ENCODE measurements around the gene BBS9. TPM values are rescaled to one million over a fixed set of nuclear protein-coding genes. Genes with fewer than 3 reads are reported as not detected.

Gene BBS9
- total RNA-seq, 4 donors from 2014 or later: 22.0 to 72.5 (median 35.9) TPM

DNA sequence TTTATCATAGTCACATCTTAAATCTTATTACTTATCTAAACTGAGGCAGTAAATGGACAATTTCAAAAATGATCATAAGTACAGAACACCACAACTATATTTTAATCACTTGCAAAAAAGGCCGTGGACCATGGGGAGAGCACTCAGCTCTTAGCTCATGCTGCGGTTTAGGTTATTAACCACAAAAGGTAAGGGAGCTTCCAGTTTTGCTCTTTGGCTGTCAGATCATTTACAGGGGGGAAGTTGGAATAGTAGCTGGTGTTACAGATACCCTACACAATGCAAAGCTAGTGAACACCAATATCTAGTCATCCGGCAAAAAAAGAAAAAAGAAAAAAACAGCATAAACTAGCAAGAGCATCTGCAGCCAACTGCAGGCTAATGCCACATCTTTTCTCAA is 147.0 kb downstream of the BBS9 start:
- no peak for DNase-seq (ENCODE audit: low spot score in 2 of 2)
- WGBS, 2 donors: 92 to 95% methylated on average over 3 of the region's 3 CpGs
- H3K27ac ChIP-seq: no peak overlapping the region

DNA sequence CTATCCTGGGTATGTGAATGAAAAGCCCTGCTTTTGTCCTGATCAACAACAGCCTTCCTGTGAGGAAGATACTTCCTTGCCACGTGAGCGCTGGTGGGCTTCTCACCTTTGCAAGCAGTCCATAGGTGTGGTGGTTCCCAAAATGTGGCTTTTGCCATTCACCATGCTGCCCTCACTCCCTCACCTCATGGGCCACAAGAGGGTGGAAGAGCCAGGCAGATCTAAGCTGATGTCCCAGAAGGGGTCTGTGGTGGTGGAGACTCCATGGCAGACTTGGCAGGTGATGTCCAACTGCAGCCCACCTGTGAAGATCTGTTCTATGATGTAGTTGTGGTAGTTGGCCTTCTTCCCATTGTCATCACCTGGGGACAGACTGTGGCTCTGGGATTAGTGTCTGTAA is 147.4 kb downstream of the BBS9 start:
- 97% methylated on average over 2 of the region's 2 CpGs for WGBS, 2 donors
- no peaks in the 10 kb centered on the region for H3K4me1 ChIP-seq

More for the DNA sequence above, 147.0 kb downstream of the BBS9 start:
- TF ChIP-seq EP300 (IDR thresholded peaks at IDR 0.05) (no peak), POLR2A (IDR thresholded peaks at IDR 0.05) (no peak)
- TF ChIP-seq, protein P1, sequence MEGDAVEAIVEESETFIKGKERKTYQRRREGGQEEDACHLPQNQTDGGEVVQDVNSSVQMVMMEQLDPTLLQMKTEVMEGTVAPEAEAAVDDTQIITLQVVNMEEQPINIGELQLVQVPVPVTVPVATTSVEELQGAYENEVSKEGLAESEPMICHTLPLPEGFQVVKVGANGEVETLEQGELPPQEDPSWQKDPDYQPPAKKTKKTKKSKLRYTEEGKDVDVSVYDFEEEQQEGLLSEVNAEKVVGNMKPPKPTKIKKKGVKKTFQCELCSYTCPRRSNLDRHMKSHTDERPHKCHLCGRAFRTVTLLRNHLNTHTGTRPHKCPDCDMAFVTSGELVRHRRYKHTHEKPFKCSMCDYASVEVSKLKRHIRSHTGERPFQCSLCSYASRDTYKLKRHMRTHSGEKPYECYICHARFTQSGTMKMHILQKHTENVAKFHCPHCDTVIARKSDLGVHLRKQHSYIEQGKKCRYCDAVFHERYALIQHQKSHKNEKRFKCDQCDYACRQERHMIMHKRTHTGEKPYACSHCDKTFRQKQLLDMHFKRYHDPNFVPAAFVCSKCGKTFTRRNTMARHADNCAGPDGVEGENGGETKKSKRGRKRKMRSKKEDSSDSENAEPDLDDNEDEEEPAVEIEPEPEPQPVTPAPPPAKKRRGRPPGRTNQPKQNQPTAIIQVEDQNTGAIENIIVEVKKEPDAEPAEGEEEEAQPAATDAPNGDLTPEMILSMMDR (IDR thresholded peaks at IDR 0.05): no peak
- H3K4me3 ChIP-seq: no peak overlapping the region
- no peaks in the 10 kb centered on the region for H3K4me1 ChIP-seq
- H3K9me3 ChIP-seq: peaks cover 0 to 39% (median 3%) of the 10 kb centered on the region in 4 donors
- H3K27me3 ChIP-seq: no peaks in the 10 kb centered on the region
- peaks cover 0 to 75% (median 0%) of the 10 kb centered on the region in 3 donors for H3K36me3 ChIP-seq

DNA sequence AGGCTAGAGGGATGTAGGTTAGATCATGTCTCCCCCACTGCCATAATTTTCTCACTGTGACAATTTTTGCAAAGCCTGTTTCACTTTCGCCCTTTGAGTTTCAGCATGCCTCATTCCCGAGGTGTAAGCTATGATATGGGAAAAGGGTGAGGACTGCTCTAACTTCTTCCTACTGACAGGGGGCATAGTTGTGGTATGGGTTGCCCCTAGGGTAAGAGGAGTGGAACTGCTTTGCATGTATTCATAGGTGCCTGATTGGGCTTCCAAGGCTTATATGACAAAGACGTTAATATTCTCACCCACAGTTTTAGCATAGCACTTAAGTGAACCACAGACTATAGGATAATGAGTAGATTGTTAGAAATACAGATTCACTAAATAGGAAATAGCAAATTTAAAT is 148.7 kb downstream of the BBS9 start:
- no peak overlapping the region for H3K27ac ChIP-seq

More for the DNA sequence above, 147.4 kb downstream of the BBS9 start:
- peaks cover 0 to 77% (median 0%) of the 10 kb centered on the region in 3 donors for H3K36me3 ChIP-seq
- no peak overlapping the region for H3K4me3 ChIP-seq
- TF ChIP-seq EP300 (IDR thresholded peaks at IDR 0.05) (no peak), POLR2A (IDR thresholded peaks at IDR 0.05) (no peak)
- TF ChIP-seq, protein P1 (IDR thresholded peaks at IDR 0.05): no peak
- H3K27ac ChIP-seq: no peak overlapping the region
- no peaks in the 10 kb centered on the region for H3K27me3 ChIP-seq
- no peak for DNase-seq (ENCODE audit: low spot score in 2 of 2)
- H3K9me3 ChIP-seq: peaks cover 0 to 35% (median 3%) of the 10 kb centered on the region in 4 donors

DNA sequence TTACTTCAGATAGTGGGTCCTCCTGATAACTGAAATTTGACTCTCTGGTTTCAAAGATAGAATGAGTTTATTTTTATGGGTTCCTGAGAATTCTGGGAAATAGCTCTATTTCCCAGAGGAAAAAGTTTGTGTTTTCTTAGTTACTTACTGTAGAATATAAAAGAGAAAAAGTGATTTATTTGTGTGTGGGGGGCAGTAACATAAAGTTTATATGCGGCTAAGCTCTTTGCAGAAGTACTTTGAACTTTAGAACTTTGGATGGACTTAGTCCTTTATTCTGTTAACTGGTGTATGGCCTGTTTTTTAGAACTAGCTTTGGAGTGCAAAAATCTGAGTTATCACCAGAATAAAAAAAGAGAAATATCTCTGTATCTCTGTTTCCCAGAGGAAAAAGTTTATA is 157.1 kb downstream of the BBS9 start:
- no peak for DNase-seq (ENCODE audit: low spot score in 2 of 2)
- peaks cover 0 to 14% (median 5%) of the 10 kb centered on the region in 4 donors for H3K9me3 ChIP-seq
- no peak overlapping the region for H3K27ac ChIP-seq
- WGBS, 2 donors: 57 to 73% methylated on average over 1 of the region's 1 CpG
- TF ChIP-seq EP300 (IDR thresholded peaks at IDR 0.05): no peak
- TF ChIP-seq, protein P1 (IDR thresholded peaks at IDR 0.05): no peak
- no peak for TF ChIP-seq POLR2A (IDR thresholded peaks at IDR 0.05)
- no peaks in the 10 kb centered on the region for H3K4me1 ChIP-seq
- peaks cover 0 to 42% (median 0%) of the 10 kb centered on the region in 3 donors for H3K36me3 ChIP-seq
- H3K27me3 ChIP-seq: no peaks in the 10 kb centered on the region
- H3K4me3 ChIP-seq: no peak overlapping the region

More for the DNA sequence above, 148.7 kb downstream of the BBS9 start:
- Histone ChIP-seq H3K36me3 (peaks cover 0 to 79% (median 0%) of the 10 kb centered on the region in 3 donors), H3K27me3 (no peaks in the 10 kb centered on the region), H3K4me3 (no peak overlapping the region), H3K4me1 (no peaks in the 10 kb centered on the region), H3K9me3 (peaks cover 0 to 33% (median 4%) of the 10 kb centered on the region in 4 donors)
- DNase-seq (ENCODE audit: low spot score in 2 of 2): no peak
- 98 to 99% methylated on average over 3 of the region's 3 CpGs for WGBS, 2 donors
- TF ChIP-seq, protein P1 (IDR thresholded peaks at IDR 0.05): no peak
- TF ChIP-seq POLR2A (IDR thresholded peaks at IDR 0.05) (no peak), EP300 (IDR thresholded peaks at IDR 0.05) (no peak)

DNA sequence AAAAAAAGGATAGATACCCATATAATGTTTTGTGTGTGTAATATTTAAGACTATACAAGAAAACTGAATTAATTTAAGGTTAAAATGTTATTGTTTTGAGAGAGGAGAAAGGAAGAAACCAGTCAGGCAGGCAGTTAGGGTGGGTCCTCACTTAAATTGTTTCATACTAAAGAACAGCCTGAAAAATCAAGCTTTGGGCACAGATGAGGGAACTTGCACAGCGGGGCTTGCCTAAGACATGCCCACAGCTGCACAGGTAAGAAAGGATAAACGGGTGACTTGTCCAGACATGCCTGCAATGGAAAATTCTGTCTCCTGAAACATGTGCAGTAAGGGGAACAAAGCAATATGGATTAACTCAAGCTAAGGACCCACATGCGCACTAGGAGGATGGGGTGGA is 158.4 kb downstream of the BBS9 start:
- no peak for DNase-seq (ENCODE audit: low spot score in 2 of 2)
- TF ChIP-seq, protein P1 (IDR thresholded peaks at IDR 0.05): no peak
- TF ChIP-seq POLR2A (IDR thresholded peaks at IDR 0.05) (no peak), EP300 (IDR thresholded peaks at IDR 0.05) (no peak)
- H3K27ac ChIP-seq: no peak overlapping the region
- no peaks in the 10 kb centered on the region for H3K4me1 ChIP-seq
- WGBS, 2 donors: 98% methylated on average over 3 of the region's 3 CpGs
- no peaks in the 10 kb centered on the region for H3K27me3 ChIP-seq
- peaks cover 0 to 33% (median 0%) of the 10 kb centered on the region in 3 donors for H3K36me3 ChIP-seq
- H3K9me3 ChIP-seq: peaks cover 0 to 14% (median 5%) of the 10 kb centered on the region in 4 donors
- H3K4me3 ChIP-seq: no peak overlapping the region

All from tibial nerve (tissue), 4 donors.